HL-60 (cell line): Measurements from ENCODE around the gene RNF135.

Experiments
- GABPA ChIP-seq: IDR thresholded peaks from 2 replicates; pipeline ENCODE4 v1.6.1; 2012; ENCODE audit warnings: low read depth
- TF ChIP-seq, protein P1 (sequence below): IDR thresholded peaks from one replicate; pipeline ENCODE4 v1.5.1; 2011; ENCODE audit warnings: low read length, control low read depth, inconsistent platforms; ENCODE audit not compliant: insufficient read depth
- TF ChIP-seq, protein P2 (sequence below): IDR thresholded peaks from 2 replicates; pipeline ENCODE4 v1.6.1; 2012; ENCODE audit warnings: low read depth; ENCODE audit not compliant: insufficient replicate concordance

DNA sequence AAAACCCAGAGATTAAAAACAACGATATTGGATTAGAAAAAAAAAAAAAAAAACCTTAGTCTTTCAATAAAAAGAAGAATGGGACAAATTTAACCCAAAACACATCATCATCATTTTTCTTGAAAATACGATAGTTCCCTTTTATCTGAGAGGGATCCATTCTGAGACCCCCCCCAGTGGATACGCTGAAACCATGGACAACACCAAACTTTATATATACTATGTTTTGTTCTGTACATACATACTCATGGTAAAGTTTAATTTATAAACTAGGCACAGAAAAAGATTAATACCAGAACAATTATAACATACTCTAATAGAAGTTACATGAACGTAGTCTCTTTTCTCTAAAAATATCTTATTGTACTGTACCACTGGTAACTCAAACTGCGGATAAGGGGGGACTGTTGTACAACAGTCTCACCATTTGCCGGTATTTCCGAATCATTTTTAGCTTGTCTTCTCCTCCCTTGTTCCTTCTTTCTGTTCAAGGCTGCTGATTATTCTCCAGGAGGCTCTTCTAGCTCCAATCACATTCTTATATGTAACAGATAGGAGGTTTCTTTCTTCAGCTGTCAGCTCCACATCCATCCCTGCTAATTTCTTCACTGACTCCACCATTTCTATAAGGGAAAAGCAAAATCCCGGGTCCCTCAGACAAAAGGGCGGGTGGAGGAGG is 37.0 kb downstream of the RNF135 start:
- TF ChIP-seq, protein P1, sequence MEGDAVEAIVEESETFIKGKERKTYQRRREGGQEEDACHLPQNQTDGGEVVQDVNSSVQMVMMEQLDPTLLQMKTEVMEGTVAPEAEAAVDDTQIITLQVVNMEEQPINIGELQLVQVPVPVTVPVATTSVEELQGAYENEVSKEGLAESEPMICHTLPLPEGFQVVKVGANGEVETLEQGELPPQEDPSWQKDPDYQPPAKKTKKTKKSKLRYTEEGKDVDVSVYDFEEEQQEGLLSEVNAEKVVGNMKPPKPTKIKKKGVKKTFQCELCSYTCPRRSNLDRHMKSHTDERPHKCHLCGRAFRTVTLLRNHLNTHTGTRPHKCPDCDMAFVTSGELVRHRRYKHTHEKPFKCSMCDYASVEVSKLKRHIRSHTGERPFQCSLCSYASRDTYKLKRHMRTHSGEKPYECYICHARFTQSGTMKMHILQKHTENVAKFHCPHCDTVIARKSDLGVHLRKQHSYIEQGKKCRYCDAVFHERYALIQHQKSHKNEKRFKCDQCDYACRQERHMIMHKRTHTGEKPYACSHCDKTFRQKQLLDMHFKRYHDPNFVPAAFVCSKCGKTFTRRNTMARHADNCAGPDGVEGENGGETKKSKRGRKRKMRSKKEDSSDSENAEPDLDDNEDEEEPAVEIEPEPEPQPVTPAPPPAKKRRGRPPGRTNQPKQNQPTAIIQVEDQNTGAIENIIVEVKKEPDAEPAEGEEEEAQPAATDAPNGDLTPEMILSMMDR, result no peak
- no peak for TF ChIP-seq GABPA
- TF ChIP-seq, protein P2, sequence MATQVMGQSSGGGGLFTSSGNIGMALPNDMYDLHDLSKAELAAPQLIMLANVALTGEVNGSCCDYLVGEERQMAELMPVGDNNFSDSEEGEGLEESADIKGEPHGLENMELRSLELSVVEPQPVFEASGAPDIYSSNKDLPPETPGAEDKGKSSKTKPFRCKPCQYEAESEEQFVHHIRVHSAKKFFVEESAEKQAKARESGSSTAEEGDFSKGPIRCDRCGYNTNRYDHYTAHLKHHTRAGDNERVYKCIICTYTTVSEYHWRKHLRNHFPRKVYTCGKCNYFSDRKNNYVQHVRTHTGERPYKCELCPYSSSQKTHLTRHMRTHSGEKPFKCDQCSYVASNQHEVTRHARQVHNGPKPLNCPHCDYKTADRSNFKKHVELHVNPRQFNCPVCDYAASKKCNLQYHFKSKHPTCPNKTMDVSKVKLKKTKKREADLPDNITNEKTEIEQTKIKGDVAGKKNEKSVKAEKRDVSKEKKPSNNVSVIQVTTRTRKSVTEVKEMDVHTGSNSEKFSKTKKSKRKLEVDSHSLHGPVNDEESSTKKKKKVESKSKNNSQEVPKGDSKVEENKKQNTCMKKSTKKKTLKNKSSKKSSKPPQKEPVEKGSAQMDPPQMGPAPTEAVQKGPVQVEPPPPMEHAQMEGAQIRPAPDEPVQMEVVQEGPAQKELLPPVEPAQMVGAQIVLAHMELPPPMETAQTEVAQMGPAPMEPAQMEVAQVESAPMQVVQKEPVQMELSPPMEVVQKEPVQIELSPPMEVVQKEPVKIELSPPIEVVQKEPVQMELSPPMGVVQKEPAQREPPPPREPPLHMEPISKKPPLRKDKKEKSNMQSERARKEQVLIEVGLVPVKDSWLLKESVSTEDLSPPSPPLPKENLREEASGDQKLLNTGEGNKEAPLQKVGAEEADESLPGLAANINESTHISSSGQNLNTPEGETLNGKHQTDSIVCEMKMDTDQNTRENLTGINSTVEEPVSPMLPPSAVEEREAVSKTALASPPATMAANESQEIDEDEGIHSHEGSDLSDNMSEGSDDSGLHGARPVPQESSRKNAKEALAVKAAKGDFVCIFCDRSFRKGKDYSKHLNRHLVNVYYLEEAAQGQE, result no peak
